Measurements from ENCODE around the gene SLC12A8.

SLC12A8 gene

DNA sequence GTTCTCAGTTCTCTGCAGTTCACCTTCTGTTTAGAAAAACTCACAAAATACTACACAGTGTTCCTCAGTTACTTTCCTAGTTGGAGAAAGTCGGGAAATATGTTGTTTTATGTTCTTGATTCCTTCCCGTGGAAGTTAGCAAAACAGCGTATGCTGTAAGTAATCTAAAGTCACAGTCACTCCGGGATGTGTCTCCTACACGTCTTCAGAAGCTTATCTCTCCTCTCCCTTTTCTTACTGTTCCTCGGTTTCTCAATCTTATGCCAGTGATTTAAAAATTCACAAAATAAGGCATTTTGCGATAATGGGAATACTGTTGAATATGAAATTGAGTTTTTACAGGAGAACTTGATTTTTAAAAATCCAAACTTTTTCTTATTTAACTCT is 158.5 kb downstream of the SLC12A8 start:
- DNase-seq (ENCODE audit: low read depth), result no peak

- no peak for DNase-seq (ENCODE audit: low read depth)
These were observed 159.2 kb downstream of the SLC12A8 start for GRCh38 chr3:125053304-125053699.

- no peak for DNase-seq (ENCODE audit: low read depth)
These were observed 159.8 kb downstream of the SLC12A8 start for GRCh38 chr3:125052624-125053303.

DNA sequence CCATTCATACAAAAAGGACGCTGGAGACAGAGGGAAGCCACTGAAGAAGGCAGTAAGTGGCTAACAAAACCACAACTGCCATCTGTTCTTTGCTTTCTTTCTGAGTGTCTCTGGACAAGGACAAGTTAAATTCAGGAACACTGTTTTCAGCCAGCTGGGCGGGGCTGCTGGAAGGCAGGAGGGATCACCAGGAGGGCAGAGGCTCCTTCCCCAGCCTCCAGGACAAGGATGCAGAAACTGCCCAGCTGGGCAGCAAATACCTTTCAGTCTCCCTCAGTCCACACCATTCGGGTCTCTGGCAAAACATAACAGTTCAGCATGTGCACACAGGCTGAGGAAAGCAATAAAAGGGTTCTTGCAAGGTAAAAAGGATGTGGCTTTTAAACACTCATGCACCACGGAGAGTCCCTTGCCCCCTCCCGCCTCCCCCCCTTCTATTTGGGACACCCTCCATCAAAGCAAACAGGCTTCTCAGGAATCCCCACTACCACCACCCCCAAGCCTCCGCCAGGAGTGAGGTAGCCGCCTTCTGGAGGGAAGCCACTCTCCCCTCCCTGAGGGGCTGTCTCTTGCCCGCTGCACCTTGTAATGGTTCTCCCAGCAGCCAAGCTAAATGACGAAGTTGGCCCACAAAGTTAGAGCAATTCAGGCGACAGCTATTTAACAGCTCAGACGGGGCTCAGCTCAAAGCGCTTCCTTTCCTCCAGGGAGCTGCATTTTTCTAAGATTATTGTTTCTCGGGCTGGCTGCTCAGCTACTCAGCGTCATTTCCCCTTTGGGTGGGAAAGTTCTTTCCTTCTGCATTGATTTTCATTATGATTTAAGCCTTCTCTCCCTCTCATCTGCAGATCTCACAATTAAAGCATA is 160.6 kb downstream of the SLC12A8 start:
- peak; percentile 67 for DNase-seq (ENCODE audit: low read depth)

DNA sequence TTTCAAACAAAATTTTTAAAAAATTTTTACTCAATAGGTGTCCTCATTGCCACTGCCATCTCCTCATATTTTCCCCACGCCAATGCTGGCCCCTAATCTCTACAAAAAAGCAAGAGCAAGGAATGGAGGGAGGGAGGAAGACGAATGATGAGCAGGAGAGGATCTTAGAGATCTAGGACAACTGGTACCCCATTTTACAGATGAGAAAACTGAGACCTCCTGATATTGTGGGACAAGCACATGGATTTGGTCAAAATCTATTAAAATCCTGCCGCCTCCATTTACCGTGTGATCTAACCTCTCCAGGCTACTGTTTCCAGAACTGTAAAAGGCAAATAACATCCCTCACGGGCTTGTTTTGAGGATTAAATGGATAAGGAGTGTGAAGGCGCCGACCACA is 161.3 kb downstream of the SLC12A8 start:
- DNase-seq (ENCODE audit: low read depth), result no peak

GRCh38 chr3:125050488-125051090 is 162.0 kb downstream of the SLC12A8 start:
- DNase-seq (ENCODE audit: low read depth), result no peak

- DNase-seq (ENCODE audit: low read depth), result no peak
These were observed 164.3 kb downstream of the SLC12A8 start for GRCh38 chr3:125048282-125048681.

- DNase-seq (ENCODE audit: low read depth), result no peak
These were observed 166.6 kb downstream of the SLC12A8 start for GRCh38 chr3:125045965-125046364.

GRCh38 chr3:125045194-125045593 is 167.4 kb downstream of the SLC12A8 start:
- DNase-seq (ENCODE audit: low read depth), result no peak

- no peak for DNase-seq (ENCODE audit: low read depth)
These were observed 168.9 kb downstream of the SLC12A8 start for GRCh38 chr3:125043599-125044151.

GRCh38 chr3:125042725-125043406 is 169.7 kb downstream of the SLC12A8 start:
- no peak for DNase-seq (ENCODE audit: low read depth)

DNA sequence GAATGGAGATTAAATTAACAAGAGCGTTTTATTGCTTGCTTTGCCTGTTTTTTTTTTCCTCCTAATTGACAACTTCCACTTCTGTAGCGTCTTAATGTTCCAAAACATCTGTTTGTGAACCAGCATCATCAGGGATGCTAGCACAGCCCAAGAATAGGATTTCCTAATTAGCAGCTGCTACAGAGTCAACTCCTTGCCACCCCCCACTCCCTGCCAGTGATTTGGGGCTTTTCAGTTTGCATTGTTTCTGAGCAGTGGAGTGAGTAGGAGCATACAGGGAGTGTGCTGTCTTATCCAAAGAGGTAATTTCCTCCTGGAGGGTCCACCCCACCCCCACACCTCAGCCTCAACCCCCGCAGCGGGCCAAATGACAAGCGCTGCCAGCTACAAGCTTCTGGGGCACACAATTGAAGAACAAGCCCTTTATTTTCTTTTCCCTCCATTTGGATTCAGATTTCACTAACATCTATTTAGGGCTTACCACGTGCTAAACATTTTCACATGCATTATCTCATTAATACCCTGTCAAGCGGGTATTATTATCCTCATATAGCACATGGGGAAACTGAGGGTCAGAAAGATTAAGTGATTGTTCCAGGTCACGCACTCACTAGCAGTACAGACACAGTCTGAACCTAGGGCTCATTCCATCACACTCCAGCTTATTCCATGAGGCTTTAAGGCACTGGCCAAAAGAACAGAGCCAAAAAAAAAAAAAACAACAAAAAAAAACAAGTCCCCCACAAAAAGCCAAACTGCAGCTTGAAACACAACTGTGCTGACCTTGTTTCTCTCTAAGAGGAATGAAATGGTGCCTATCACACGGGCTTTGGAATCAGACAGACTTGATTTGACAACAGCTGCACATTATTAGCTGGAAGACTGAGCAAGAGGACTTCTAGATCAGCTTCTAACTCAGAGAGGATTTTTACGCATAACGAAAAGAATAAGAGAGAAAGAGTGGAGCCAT is 173.1 kb downstream of the SLC12A8 start:
- DNase-seq (ENCODE audit: low read depth), result no peak

GRCh38 chr3:125037498-125038150 is 174.9 kb downstream of the SLC12A8 start:
- DNase-seq (ENCODE audit: low read depth), result no peak

DNA sequence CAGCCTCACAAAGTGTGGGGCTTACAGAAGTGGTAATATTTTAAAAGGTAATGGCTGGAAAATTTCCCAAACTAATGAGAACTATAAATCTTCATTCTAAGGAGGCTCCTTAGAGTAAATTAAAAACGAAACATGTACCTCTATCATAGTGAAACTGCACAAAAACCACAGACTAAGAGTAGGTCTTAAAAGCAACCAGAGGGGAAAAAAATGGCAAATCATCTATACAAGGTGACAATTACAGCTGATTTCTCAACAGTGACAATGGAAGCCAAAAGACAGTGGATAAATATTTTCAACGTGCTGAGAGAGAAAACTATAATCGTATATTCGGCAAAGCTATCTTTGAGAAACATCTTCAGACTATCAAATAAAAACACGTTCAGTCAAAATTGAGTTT is 177.3 kb downstream of the SLC12A8 start:
- DNase-seq (ENCODE audit: low read depth), result no peak

- no peak for DNase-seq (ENCODE audit: low read depth)
These were observed 178.9 kb downstream of the SLC12A8 start for GRCh38 chr3:125033616-125034015.

DNA sequence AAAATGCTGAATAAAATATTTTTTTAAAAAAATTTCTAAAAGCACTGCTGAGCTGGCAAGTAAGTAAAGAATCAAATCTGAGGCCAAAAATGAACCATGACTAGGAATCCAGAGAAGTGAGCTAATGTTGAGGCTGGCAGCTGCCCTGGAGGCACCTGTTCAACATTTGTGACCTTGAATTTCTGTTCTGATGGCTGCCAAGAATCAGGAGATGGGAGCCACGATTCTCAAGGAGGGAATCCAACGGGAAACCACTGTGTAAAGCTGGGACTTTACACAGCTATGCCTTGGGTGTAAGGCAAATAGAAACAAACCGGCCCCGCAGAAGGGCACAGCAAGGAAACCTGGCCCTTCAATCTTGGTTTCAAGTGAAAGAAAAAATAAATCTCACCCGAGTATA is 179.4 kb downstream of the SLC12A8 start:
- DNase-seq (ENCODE audit: low read depth), result no peak

DNA sequence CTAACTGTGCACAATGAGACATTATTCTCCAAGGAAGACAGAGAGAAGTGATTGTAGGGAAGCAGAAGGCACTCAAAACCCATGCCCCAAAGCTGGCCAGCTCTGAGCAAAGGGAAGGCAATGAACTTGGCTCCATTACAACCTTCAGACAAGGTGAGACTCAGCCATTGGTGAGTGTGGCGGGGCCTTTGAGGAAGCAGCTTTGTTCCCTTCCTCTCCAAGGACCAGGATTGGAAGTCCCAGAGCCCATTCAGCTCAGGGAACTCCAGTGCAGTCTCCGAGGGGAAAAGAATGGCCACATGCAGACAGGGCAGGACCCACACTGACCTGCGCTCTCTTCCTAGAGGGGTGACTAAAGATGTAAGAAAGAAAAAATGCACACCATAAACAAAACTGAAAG is 179.9 kb downstream of the SLC12A8 start:
- DNase-seq (ENCODE audit: low read depth), result no peak

Measured in non-pigmented ciliary epithelial cell (primary cell).